CD4-positive, alpha-beta T cell treated with Interleukin-6 at 100 ng/mL for 8 hours (primary cell): ENCODE data around the gene PCSK2.

Experiments
- DNase-seq: peaks from one replicate; pipeline ENCODE4 v3.0.0-alpha.2; 2020; ENCODE audit warnings: mixed read lengths, low spot score

PCSK2 gene

GRCh38 chr20:17480696-17481095 lies 253.9 kb downstream of the PCSK2 start:
- no peak for DNase-seq

DNA sequence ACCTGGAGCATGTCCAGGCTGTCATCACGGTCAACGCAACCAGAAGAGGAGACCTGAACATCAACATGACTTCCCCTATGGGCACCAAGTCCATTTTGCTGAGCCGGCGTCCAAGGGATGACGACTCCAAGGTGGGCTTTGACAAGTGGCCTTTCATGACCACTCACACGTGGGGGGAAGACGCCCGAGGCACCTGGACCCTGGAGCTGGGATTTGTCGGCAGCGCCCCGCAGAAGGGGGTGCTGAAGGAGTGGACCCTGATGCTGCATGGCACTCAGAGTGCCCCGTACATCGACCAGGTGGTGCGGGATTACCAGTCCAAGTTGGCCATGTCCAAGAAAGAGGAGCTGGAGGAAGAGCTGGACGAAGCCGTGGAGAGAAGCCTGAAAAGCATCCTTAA lies 254.8 kb downstream of the PCSK2 start:
- DNase-seq = no peak

GRCh38 chr20:17482536-17482935 lies 255.7 kb downstream of the PCSK2 start:
- DNase-seq = no peak

GRCh38 chr20:17485017-17485416 lies 258.2 kb downstream of the PCSK2 start:
- no peak for DNase-seq

GRCh38 chr20:17488916-17489600 lies 262.2 kb downstream of the PCSK2 start:
- no peak for DNase-seq

DNA sequence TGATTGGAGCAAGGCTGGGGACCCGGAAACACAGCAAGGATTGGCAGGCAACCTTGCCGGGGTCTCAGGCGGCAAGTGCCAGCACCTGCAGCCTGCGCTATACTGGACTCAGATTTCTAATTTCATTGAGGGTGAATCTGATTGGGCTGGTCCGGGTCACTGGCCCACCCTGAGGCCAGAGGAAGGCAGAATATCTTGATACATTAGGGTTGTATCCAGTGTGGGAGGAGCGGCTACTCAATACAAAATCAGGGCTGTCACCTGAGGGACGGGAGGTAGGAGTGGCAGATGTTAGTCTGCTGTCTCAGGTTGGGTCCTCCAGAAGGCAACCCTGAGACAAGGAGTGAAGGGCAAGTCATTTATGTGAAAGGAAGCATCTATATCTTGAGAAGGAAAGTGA lies 263.7 kb downstream of the PCSK2 start:
- DNase-seq = no peak

DNA sequence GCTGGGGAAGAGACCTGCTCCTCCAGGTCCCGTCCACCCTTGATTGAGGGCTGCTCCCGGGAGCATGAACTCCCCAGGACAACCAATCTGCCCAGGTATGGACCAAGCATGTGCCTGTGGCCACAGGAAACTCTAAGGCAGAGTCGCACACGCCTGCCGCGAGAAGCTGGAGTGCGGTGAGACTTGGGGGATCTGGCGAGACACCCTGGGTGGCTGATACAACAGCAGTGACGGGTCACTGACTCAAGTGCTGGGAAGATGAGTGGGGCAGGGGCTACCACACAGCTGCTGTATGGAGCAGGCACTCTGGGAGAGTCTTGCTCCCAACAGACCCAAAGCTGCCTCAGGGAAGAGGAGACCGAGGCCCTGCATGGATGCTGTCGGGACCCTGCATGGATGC lies 264.2 kb downstream of the PCSK2 start:
- no peak for DNase-seq

DNA sequence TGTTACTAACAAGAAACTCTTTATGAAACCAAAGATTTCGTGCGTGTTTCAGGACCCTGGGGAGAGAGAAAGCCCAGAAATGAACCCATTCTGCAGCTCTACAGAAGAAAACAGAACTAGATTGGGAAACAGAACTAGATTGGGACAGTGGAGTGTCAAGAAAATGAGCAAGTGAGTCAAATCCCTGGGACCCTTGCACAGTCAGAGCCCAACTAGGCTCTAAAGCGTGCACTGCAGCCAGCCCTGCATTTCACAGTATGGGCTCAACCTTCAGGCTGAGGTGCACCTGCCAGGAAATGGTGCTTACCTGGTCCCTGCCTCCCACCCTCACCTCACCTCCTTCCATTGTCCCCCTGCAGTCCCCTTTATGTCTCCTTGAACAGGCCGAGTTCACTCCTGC lies 264.6 kb downstream of the PCSK2 start:
- no peak for DNase-seq

DNA sequence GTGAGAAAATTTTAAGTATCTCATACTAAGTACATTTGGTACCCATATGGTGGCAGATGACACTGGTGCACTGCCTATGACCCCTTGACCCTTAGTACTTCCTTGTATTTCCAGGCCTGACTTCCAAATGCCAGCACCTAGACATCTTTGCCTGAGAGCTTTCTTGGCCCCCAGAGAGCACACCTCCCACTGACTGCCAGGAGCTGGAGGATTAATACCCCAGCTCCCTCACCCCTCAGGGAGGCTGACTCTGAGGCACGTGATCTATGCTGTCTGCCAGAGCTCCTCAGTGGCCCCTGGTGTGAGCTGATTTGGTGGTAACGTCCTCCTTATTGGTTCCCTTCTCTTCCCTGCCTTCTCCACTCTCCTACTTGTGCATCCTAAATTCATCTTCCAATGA lies 266.3 kb downstream of the PCSK2 start:
- no peak for DNase-seq

GRCh38 chr20:17494201-17494600 lies 267.4 kb downstream of the PCSK2 start:
- DNase-seq = no peak

DNA sequence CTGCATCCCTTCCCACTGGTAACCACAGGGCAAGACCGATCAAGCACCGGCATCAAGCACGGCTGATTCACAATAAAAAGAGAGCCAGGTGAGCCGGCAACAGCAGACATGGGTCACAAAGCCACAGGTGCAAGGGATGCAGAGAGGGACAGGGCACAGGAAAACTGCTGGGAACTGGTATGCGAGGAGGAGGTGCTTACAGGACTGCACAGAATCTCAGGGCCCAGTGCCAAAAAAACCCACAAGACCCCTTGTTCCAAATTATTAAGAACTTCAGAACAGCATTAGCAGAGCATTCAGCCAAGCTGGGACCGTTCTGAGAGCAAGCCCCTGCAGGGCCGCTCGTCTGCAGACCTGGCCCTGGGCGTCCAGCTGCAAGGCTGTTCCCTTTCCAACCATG lies 269.0 kb downstream of the PCSK2 start:
- DNase-seq = no peak

GRCh38 chr20:17497821-17498580 lies 271.2 kb downstream of the PCSK2 start:
- DNase-seq = no peak

DNA sequence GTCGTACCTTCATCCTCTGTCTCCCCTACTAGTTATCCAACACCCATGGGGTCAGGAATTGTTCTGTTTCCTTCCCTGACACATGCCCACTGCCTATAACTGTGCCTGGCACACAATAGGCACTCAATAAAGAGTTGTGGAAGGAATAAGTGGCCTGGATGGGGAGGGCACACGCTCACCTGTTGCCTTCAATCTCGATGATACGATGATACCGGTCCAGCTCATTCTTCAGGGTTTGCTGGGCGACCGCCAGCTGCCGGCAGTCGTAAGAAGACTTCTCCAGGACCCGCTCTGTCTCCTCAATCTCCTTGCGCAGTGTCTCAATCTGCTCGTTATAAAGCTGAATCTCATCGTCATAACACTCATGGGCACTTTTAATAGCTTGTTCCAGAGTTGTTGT lies 271.8 kb downstream of the PCSK2 start:
- DNase-seq = no peak

GRCh38 chr20:17499041-17499440 lies 272.2 kb downstream of the PCSK2 start:
- no peak for DNase-seq

- no peak for DNase-seq
Observed at GRCh38 chr20:17500271-17500670, 273.4 kb downstream of the PCSK2 start.

DNA sequence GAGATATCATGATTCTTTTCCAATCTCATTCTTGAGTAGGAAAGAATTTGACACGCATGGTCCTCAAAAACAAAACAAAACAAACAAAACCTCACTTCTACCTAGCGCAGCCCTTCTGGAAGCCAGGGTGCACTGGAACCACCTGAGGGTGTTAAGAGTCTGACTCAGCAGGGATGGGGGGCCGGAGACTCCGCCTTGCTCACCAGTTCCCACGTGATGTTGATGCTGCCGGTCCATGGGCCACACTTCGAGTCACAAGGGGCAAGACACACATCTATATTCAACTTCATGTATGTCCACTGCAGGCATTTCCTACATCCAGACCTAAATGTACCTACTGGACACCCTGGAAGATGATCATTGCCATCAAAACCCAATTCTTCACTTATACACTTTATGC lies 274.0 kb downstream of the PCSK2 start:
- no peak for DNase-seq

DNA sequence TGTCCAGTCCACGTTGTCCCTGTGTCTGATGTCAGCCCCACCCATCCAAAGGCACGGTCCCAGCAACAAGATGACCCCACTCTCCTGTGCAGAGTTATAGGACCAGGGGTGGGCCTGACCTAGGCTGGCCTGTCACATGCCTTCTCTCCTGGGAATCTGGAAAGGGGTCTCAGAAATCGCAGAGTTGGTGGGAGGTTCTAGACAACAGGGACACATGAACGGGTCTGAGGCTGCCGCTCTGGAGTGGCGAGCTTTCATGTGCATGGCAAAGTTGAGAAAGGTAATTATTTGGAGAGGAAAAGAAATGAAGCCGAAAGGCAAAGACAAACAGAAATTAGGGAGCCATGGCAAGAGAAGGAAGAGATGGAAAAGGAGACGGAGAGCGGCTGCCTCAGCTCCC lies 274.9 kb downstream of the PCSK2 start:
- no peak for DNase-seq

DNA sequence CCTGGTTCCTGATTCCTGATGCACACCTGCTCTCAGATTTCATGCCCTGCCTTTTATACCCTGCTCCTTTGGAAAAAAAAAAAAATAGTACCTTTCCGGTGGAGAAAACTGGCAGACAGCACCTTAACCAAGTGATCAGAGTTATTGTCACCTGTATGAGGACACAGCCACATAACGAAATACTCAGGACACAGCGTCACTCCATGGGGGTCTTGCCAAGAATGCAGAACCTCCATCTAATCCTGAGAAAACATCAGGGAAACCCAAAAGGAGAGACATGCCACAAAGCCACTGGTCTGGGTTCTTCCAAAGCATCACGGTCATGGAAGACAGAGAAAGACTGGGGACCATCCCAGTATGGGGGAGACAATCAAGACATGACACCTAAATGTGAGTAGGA lies 275.3 kb downstream of the PCSK2 start:
- no peak for DNase-seq

DNA sequence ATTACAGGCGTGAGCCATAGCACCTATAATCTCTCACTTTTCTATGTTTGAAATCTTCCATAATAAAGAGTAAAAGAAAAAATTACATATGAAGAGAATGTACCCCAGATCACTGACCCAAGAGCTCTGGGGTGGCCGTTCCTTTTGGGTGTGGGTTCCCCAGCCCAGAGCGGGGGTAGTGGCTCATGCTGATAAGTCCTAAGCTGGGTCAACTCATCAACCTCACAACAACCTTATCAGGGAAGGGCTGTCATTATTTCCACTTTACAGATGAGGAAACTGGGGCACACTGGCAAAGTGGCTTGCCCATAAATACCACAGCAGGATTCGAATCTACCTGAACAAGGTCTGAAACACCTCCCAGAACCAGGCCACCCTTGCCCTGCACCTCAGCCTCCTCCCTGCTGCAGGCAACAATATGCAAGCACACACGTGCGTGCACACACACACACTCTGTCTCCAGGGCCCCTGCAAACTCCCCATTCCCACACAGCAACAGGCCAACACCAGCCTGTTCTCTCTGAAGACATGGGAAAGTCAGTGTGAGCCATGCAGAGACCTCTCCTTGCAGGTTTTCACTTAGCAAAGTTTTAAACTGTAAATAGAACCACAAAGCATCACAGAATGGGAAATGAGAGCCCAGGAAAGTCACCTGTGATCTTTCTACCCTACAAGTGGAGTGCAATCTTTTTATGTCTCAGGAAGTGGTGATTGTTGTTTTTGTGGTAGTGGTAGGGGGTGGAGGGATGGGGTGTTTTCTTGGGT lies 276.6 kb downstream of the PCSK2 start:
- peak; percentile 6 for DNase-seq

GRCh38 chr20:17504066-17504897 lies 277.4 kb downstream of the PCSK2 start:
- DNase-seq = no peak

DNA sequence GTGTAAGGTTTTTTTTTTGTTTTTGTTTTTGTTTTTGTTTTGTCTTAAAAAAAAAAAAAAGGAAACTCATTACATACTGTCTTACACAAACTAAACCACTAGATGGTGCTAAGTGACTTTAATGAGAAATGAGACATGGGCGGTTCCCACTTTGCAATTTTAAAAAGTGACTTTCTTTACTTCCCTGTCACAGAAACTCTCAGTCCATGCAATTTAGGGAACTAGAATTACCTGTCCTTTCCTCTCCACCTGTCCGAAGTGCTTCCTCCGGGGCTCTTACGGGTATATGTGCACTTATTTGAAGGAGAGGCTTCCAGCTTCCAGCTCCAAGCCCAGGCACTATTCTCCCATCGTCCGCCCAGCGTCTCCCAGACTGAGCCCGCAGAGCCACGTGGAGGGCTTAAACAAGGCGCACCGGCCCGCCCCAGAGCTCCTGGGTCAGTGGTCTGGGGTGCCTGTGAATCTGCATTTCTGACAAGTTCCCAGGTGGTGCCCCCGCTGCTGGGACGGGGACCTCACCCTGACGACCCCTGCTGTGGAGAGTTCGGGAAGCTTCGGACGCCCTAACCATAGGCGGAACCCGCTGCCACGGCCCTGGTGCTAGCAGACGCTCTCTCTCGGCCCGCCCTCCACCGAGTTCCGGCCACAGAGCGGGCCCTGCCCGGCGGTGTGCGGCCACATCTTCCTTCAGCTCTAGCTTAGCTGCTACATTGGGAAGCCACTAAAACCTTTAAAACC lies 278.2 kb downstream of the PCSK2 start:
- peak; percentile 51 for DNase-seq
